G401 (cell line): ENCODE results near the gene PILRB. TPM values are rescaled to one million over a fixed set of nuclear protein-coding genes. Genes with fewer than 3 reads are reported as not detected.
A peak's percentile ranks its signal among the peaks of the same experiment; 100 is the strongest.

Experiments used
- DNase-seq: peaks from one replicate; pipeline ENCODE4 v3.0.0-alpha.2; 2015; ENCODE audit warnings: low spot score
- in situ Hi-C: cut with HindIII; loops from 2 replicates; pipeline ENCODE4 v1.10.0; 2016; ENCODE audit warnings: low sequenced_read_pairs, mixed read lengths
- total RNA-seq: library from RNA; depleted of rRNA; stranded (reverse); fragments of >200 nt; shearing (Covaris generic); gene quantifications from 2 replicates; pipeline ENCODE4 v1.2.3, GENCODE V29; 2014; rRNA removed

Gene PILRB
- total RNA-seq, 1 experiment from 2014 or later, result 14.7 TPM

DNA sequence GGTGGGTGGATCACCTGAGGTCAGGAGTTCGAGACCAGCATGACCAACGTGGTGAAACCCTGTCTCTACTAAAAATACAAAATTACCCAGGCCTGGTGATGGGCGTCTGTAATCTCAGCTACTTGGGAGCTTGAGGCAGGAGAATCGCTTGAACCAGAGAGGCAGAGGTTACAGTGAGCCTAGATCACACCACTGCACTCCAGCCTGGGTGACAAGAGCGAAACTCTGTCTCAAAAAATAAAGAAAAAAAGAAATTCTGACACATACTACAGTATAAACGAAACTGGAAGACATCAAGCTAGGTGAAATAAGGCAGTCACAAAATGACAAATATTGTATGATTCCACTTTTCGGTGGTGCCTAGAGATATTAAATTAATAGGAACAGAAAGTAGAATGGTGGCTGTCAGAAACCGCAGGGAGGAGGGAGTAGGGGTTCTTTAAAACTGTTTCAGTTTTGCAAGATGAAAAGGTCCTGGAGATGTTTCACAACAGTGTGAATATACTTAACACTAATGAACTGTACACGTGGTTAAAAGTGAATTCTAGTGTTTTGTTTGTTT, 38.6 kb downstream of the PILRB start:
- DNase-seq, result no peak
- in situ Hi-C loops, result no loop called here

DNA sequence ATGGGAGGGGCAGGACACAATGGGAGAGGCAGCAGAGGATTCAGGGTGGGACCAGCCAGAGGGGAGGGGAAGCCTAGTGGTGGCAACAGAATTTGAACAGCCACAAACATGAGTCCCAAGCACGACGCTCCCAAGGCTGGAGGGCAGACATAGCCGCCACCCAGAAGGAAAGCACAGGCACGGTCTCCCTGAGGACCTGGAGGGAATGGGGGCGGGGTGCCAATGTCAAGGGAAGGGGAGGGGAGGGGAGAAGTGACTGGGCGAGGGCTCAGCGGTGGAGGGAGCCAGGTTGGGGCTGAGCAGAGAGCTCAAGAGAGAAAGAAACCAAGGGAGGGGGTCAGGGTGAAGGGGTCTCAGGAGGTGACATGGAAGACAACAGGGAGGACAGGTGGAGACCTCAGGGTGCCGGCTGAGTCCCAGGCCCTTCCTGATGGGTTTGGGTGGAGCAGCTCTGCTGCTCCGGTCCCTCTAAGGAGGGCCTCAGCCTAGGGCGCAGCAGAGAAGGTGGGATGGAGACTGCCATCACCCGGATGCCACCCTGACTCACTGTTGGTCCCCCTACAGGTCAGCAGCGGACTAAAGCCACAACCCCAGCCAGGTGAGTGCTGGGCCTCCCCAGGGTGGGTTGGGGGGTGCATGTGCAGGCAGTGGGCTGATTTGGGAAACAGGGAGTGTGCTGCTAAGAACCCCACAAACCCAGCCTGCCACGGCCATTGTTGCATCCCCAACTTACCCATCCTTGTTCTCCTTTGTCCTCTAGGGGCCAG, 39.6 kb downstream of the PILRB start:
- in situ Hi-C loops, result no loop called here
- peak; percentile 67 for DNase-seq

DNA sequence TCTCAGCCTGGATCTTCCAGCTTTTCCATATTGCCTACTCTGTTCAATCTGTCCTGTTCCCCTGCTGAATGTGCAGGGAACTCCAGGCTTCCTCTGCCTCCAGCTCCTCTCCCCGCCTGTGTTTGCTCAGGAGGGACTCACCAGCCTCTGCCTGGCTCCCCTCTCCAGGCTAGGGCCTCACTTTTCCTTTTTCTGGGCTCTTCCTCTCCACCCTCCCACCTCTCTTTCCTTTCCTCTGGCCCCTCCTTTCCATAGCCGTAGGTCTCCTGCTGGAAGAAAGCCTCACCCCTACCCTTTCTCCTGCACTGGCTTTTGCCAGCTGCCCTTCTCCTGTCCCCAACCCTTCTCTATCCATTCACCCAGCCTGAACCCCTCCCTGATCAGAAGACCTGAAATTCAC, 40.3 kb downstream of the PILRB start:
- DNase-seq, result peak; percentile 80
- in situ Hi-C loops, result no loop called here

DNA sequence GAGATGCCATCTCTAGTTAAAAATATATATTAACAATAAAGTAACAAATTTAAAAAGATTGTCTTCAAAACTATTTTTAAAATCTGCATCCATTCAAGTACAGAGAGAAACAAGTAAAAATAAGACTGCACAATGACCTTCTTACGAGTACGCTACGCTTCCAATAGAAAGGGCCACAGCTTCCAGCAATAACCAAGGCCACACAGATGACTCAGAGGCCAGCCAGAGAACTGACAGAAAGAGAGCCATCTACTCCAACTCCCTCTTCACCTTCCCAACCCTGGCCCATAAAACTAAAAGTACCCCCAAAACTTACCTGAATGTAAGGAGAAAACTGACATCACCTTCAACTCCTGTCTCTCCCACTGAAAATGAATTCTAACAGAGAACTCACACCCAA, 42.1 kb downstream of the PILRB start:
- DNase-seq, result peak; percentile 23
- in situ Hi-C loops, result no loop called here

DNA sequence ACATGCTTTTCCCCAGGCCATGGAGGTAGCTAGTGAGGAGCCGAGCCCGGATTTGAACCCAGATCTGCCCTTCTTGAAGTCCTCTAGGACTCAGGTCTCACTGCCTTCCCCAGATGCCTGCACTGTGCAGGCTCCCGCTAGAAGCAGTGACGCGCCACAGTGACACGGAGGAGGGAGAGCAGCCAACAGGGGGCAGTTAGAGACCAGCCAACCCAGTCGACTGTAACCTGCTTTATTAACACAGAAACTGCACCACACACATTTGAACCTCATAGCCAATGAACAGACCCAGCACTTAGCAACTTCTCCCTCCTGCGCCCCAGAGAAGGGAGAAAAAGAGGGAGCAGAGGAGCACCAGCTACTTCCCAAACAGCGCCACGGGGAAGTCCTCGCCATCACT, 42.7 kb downstream of the PILRB start:
- in situ Hi-C loops, result no loop called here
- DNase-seq, result peak; percentile 79

DNA sequence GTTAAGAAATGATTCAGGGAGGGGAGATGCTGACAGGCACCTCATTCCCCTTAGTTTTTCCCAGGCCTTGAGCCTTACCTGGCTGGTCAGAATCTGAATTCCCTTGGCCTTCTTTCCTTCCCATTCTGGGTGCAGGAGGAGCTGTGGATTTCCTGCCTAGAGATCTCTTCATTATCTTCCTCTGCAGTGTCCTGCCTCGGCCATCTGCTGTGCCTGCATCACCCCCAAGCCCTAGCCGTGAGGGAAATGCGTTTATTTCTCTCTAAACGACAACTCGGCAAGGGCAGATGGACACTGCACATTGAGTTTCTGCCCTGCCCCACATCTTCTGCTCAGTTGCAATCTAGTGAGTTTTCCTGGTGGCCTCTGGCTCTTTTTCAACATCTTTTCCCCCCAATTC, 43.9 kb downstream of the PILRB start:
- in situ Hi-C loops, result no loop called here
- DNase-seq, result peak; percentile 95

DNA sequence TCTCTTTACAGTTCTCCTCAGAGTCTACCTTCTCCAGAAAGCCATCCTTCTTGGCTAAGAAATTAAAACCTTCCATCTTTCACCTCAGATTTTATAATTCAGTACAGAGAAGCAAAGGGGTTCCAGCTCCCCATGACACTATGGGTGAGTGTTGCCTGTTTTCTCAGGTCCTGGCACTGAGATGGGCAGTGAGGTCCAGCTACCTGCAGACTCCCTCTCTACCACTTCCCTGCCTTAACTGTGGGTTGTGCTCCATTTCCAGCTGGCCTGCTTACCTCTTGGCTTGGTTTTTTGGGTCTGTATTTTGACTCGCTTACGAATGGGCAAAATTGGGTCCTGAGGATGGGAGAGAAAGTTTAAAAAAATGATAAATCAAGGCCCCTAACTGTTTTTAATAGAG, 44.3 kb downstream of the PILRB start:
- in situ Hi-C loops, result no loop called here
- peak; percentile 95 for DNase-seq

DNA sequence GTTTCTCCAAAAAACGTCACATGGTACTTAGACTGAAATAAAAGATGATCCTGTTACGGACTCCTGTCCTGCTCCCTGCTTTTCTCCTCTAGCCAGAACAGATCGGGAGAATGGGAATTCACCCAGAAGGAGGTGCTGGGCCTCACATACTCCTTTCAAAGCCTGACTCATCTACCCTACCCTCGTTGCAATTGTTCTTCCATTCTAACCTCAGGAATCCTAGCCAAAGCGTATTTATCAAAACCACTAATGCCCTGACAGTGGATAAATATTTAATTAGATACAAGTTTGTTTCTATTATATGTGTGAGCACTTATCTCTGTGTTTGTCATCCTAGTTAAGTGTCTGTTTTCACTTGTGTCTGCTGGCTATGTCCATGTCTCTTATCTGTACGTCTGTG, 48.9 kb downstream of the PILRB start:
- in situ Hi-C loops, result no loop called here
- no peak for DNase-seq

DNA sequence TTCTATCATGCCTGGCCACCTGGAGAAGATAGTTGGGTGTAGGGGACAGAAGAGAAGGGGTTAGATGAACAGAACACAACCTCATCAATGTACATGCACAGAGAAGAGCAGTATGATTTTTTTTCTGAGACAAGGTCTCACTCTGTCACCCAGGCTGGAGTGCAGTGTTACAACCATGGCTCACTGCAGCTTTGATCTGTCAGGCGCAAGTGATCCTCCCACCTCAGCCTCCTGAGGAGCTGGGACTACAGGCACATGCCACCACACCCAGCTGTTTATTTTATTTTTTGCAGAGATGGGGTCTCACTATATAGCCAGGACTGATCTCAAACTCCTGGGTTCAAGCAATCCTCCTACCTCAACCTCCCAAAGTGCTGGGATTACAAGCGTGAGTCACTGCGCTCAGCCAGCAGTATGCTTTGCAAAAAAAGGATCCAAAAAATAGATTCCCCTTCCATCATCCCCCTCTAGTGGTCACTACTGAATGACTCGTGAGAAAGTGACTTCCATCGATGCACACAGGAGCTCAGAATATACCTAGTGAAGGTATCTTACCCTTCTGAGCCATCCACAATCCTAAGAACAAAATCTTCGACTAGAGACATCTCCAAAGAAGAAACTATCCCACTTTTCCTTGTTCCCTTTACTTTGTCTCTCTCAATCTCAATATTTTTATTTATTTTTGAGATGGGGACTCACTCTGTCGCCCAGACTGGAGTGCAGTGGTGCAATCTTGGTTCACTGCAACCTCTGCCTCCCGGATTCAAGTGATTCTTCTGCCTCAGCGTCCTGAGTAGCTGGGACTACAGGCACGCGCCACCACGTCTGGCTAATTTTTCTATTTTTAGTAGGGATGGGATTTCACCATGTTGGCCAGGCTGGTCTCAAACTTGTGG, 49.6 kb downstream of the PILRB start:
- peak; percentile 92 for DNase-seq
- in situ Hi-C loops, result no loop called here

DNA sequence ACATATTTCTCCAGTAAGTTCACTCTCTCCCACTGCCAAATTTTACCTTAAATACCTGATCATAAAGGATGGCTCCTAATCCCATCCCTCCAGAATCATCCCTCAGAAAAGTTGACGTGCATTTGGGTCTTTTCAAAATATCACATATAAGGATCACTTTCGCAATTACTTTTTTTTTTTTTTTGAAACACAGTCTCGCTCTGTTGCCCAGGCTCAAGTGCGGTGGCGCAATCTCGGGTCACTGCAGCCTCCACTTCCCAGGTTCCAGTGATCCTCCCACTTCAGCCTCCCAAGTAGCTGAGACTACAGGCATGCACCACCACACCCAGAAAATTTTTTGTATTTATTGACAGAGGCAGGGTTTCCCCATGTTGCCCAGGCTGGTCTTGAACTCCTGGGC, 53.2 kb downstream of the PILRB start:
- no peak for DNase-seq
- in situ Hi-C loops, result no loop called here

DNA sequence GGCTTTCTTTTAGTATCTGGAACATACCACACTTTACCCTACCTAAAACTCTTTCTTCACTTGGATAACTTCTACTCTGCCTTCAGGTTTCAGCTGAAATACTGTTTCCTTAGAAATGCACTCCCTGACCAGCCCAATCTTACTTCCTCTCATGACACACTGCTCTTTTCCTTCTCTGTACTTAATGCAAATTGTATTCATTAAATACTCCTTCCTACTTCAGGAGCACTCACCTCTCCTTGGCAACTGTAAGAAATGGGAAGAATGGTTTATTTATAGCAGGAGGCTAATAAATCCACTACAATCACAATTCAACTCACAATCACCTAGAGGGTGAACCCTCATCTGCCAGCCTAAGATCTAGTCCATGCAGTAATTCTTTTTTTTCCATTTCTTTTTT, 55.4 kb downstream of the PILRB start:
- no peak for DNase-seq
- in situ Hi-C loops, result no loop called here

DNA sequence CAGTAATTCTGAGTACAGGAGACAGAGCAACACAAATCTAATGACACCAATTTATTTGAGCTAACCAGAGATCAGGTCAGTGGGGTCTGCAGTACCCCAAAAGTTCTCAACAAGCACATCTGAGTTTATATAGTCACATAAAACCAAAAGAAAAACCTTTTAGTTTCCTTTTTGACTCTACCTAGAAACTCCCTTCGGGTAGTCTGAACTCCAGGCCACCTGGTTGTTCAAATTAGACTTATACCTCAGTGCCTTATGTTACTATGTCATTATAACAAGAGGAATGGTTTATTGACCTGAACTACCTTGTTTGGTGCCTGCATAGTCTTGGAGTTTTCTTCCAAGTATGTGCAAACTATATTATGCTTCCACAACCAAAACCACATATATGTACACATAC, 56.0 kb downstream of the PILRB start:
- DNase-seq, result no peak
- in situ Hi-C loops, result no loop called here

DNA sequence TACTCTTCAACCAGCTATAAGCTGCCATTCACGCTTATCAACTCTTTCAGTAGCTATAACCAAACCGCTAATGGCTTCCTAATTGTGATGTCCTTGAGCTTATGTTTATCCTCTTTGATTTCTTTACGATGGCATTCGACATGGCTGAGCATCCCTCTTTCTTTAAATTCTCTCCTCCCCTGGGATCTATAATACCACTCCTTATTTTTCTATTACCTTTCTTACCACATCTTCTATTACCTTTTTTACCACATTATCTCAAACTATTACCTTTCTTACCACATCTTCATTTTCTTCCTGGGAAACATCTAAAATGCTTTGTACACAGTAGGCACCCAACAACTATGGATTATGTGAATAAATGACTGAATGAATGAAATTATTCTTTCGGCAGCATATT, 57.5 kb downstream of the PILRB start:
- no peak for DNase-seq
- in situ Hi-C loops, result no loop called here

Other genes starting within 250 kb of the PILRB start
- 26.6 and 45.6 TPM in 2 replicates for gene TAF6, start 238.8 kb upstream of the PILRB start, total RNA-seq
- gene CNPY4, start 238.5 kb upstream of the PILRB start, total RNA-seq, result 26.6 and 30.0 TPM in 2 replicates
- 1.7 and 2.9 TPM in 2 replicates for gene MBLAC1, start 231.2 kb upstream of the PILRB start, total RNA-seq
- gene LAMTOR4, start 209.2 kb upstream of the PILRB start, total RNA-seq, result 97.5 and 231 TPM in 2 replicates
- 9.0 and 14.4 TPM in 2 replicates for gene TRAPPC14, start 199.4 kb upstream of the PILRB start, total RNA-seq
- 0.81 TPM in 1 of 2 replicates, not detected in the other for gene GAL3ST4, start 189.5 kb upstream of the PILRB start, total RNA-seq
- gene GPC2, start 180.7 kb upstream of the PILRB start, total RNA-seq, result 8.8 and 9.0 TPM in 2 replicates
- 0.68 and 3.3 TPM in 2 replicates for gene STAG3, start 180.2 kb upstream of the PILRB start, total RNA-seq
- gene PVRIG, start 138.2 kb upstream of the PILRB start, total RNA-seq, result not detected in 2 replicates
- gene SPDYE3, start 50.4 kb upstream of the PILRB start, total RNA-seq, result not detected in 2 replicates
- gene PILRA, start 15.4 kb downstream of the PILRB start, total RNA-seq, result 1.6 TPM in 1 of 2 replicates, not detected in the other
- gene ZCWPW1, start 70.6 kb downstream of the PILRB start, total RNA-seq, result 0.54 and 0.62 TPM in 2 replicates
- gene MEPCE, start 71.7 kb downstream of the PILRB start, total RNA-seq, result 42.5 and 57.7 TPM in 2 replicates
- 56.1 and 59.4 TPM in 2 replicates for gene PPP1R35, start 78.4 kb downstream of the PILRB start, total RNA-seq
- not detected in 2 replicates for gene SPACDR, start 106.1 kb downstream of the PILRB start, total RNA-seq
- 80.1 and 118 TPM in 2 replicates for gene TSC22D4, start 121.1 kb downstream of the PILRB start, total RNA-seq
- 17.3 and 23.0 TPM in 2 replicates for gene NYAP1, start 125.8 kb downstream of the PILRB start, total RNA-seq
- gene AGFG2, start 181.1 kb downstream of the PILRB start, total RNA-seq, result 42.3 and 47.0 TPM in 2 replicates
- gene SAP25, start 215.8 kb downstream of the PILRB start, total RNA-seq, result not detected in 2 replicates
- 6.5 and 12.1 TPM in 2 replicates for gene LRCH4, start 228.0 kb downstream of the PILRB start, total RNA-seq
- 0.78 TPM in 1 of 2 replicates, not detected in the other for gene FBXO24, start 228.2 kb downstream of the PILRB start, total RNA-seq
- 72.9 and 82.8 TPM in 2 replicates for gene PCOLCE, start 244.2 kb downstream of the PILRB start, total RNA-seq